ENCODE data around the gene LUZP2. TPM values are rescaled to one million over a fixed set of nuclear protein-coding genes. Genes with fewer than 3 reads are reported as not detected.

The LUZP2 gene
- total and polyA plus RNA-seq, 9 of the 15 experiments (the other 6 are each of a cell fraction or from before 2014, with no cell fraction given) = not detected

DNA sequence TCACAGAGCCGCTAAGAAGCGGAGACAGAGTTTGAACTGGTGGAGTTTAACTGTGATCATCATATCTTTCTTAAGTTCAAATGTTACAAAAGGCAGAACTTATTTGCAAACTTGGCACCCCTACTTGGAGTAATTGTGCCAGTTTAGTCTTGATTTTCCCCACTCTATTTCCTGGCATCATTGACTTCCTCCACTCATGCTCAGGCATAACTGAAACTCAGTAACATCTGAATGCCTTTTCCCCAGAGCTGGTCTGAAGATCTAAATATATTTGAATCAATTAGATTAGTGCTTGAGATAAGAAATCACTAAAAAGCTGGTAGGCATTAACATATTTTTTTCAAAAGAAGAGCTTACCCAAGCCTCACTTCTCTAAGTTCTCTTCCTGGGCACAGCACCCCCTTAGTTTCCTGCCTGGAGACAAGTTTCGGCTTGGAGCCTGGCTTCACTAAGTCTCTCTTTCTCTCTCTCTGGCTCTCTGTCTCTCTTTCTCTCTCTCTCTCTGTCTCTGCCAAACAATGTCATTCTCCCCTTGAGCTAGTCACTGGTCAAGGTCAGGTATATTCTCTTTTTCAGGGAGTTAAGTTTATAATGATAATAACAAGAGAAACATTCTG, 190.8 kb downstream of the LUZP2 start:
- in situ Hi-C loops (cut with MboI) = no loop called here
- Histone ChIP-seq H3K4me2 (ENCODE audit: insufficient read depth, low read length) (no peak overlapping the region), H3K79me2 (ENCODE audit: control insufficient read depth, insufficient read depth, low read length) (no peaks in the 10 kb centered on the region), H3K9me1 (ENCODE audit: control insufficient read depth, insufficient read depth, low read length) (no peaks in the 10 kb centered on the region), H3K4me3 (no peak overlapping the region), H3K27ac (ENCODE audit: extremely low read depth, low read depth, low read length) (no peak overlapping the region), H2AFZ (ENCODE audit: low read depth, low read length) (no peak overlapping the region), H3K4me1 (replicated peaks in 1 of 2; ENCODE audit: control insufficient read depth in 2 of 2, insufficient read depth in 2 of 2, low read length in 2 of 2) (no peaks in the 10 kb centered on the region), H3K9ac (ENCODE audit: insufficient read depth in 1 of 2, low read depth in 2 of 2, low read length in 2 of 2) (no peak overlapping the region), H3K36me3 (ENCODE audit: control insufficient read depth, insufficient read depth, low read length) (no peaks in the 10 kb centered on the region), H3K9me3 (replicated peaks; ENCODE audit: control insufficient read depth, insufficient read depth, low read depth, low read length) (peaks cover 4% of the 10 kb centered on the region), H3K27me3 (ENCODE audit: control insufficient read depth in 2 of 2, insufficient read depth in 2 of 2, low read length in 2 of 2) (no peaks in the 10 kb centered on the region), H4K20me1 (replicated peaks; ENCODE audit: control insufficient read depth, insufficient read depth, low read length) (no peaks in the 10 kb centered on the region)
- POLR2A ChIA-PET = no interaction called here
- no peak for FAIRE-seq
- TF ChIP-seq, protein P1, sequence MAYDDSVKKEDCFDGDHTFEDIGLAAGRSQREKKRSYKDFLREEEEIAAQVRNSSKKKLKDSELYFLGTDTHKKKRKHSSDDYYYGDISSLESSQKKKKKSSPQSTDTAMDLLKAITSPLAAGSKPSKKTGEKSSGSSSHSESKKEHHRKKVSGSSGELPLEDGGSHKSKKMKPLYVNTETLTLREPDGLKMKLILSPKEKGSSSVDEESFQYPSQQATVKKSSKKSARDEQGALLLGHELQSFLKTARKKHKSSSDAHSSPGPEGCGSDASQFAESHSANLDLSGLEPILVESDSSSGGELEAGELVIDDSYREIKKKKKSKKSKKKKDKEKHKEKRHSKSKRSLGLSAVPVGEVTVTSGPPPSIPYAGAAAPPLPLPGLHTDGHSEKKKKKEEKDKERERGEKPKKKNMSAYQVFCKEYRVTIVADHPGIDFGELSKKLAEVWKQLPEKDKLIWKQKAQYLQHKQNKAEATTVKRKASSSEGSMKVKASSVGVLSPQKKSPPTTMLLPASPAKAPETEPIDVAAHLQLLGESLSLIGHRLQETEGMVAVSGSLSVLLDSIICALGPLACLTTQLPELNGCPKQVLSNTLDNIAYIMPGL (CRISPR knock-in tag; IDR thresholded peaks at IDR 0.05) = no peak
- TF ChIP-seq SRF (CRISPR knock-in tag; IDR thresholded peaks at IDR 0.05) (no peak), SMARCC2 (IDR thresholded peaks at IDR 0.05; ENCODE audit: low read depth) (no peak), WHSC1 (IDR thresholded peaks at IDR 0.05; ENCODE audit: low read length) (no peak), PHF21A (IDR thresholded peaks at IDR 0.05; ENCODE audit: borderline replicate concordance, low read depth) (no peak), MXI1 (IDR thresholded peaks at IDR 0.05; ENCODE audit: low read depth, low read length) (no peak)
- 0% methylated on average over 3 of the region's 3 CpGs for WGBS (ENCODE audit: insufficient coverage, low coverage, missing lambda C conversion rate)
- no peak for DNase-seq (ENCODE audit: extremely low read depth in 1 of 4, low spot score in 3 of 4)
- no peak for ATAC-seq
- BruUV-seq (replicated peaks) = no TSS peak
- CTCF ChIA-PET (ENCODE audit: low intra/inter-chr PET ratio) = no interaction called here
- intact Hi-C loops (cut with micrococcal nuclease) = no loop called here
